ENCODE measurements around the gene BABAM2.

BABAM2 gene

DNA sequence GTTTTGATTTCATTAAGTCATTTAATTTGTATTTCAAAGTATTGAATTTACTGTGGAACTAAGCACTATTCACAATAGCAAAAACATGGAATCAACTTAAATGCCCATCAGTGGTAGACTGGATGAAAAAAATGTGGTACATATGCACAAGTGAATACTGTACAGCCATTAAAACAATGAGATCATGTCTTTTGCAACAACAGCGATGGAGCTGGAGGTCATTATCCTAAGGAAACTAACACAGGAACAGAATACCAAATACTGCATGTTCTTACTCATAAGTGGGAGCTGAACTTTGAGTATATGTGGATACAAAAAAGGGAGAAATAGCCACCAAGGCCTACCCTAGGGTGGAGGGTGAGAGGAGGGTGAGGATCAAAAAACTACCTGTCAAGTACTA lies 164.4 kb downstream of the BABAM2 start:
- no peak for DNase-seq
- intact Hi-C loops (cut with DNase I): no loop called here

GRCh38 chr2:28055325-28055970 lies 164.9 kb downstream of the BABAM2 start:
- intact Hi-C loops (cut with DNase I): no loop called here
- no peak for DNase-seq

- intact Hi-C loops (cut with DNase I): no loop called here
- DNase-seq: no peak
These were observed 168.3 kb downstream of the BABAM2 start for GRCh38 chr2:28058791-28059190.

GRCh38 chr2:28062867-28063266 lies 172.3 kb downstream of the BABAM2 start:
- no peak for DNase-seq
- intact Hi-C loops (cut with DNase I): no loop called here

GRCh38 chr2:28063492-28063962 lies 173.0 kb downstream of the BABAM2 start:
- DNase-seq: no peak
- intact Hi-C loops (cut with DNase I): no loop called here

DNA sequence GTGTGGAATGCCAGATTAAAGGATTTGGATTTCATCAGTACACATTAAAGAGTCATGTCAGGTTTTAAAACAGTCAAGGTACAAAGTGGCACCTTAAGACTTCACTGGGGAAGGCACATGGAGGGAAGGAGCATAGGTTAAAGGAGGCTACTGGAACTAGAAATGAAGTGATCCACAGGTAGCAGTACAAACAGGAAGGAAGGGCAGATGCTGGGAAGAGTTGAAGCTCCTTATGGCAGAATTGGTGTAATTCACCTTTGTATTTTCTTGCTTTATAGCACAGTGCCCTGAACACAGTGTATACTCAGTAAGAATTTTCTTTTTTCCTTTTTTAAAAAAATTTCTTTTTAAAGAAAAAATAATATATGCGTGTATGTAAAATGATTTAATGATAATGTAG lies 177.1 kb downstream of the BABAM2 start:
- no peak for DNase-seq
- intact Hi-C loops (cut with DNase I): no loop called here

- intact Hi-C loops (cut with DNase I): no loop called here
- DNase-seq: no peak
These were observed 177.6 kb downstream of the BABAM2 start for GRCh38 chr2:28068088-28068487.

DNA sequence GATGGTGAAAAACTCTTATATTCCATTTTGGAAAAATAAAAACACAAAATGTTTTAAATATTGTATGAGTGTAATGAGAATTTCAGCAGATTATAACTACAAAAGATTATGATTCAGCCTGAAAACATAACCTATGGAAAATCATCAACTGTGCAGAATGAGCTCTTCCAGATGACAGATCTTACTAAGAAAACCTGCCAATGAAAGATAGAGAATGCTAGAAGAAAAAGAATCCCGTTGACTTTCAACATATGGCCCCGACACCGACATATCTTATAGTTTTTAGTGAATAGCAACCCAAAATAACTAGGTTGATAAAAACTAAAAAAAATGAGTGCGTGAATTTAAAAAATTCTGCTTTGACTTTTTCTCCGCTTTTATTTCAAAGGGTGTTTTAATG lies 178.0 kb downstream of the BABAM2 start:
- intact Hi-C loops (cut with DNase I): no loop called here
- no peak for DNase-seq

GRCh38 chr2:28071221-28071620 lies 180.7 kb downstream of the BABAM2 start:
- DNase-seq: no peak
- intact Hi-C loops (cut with DNase I): no loop called here

DNA sequence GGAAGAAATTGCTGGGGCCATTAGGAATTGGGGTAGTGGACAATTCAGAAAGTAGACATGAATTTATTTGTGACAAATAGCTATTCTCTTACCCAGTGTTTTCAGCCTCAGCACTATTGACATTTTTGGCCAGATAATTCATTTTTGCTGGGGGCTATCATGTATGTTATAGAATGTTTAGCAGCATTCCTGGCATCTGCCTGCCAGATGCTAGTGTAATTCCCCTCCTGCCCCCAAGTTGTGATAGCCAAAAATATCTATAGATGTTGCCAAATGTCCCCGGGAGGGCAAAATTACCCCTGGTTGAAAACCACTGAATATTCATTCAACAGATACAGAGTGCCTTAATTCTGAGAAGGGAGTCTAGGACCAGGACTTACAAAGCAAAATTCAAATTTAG lies 183.6 kb downstream of the BABAM2 start:
- intact Hi-C loops (cut with DNase I): no loop called here
- no peak for DNase-seq

DNA sequence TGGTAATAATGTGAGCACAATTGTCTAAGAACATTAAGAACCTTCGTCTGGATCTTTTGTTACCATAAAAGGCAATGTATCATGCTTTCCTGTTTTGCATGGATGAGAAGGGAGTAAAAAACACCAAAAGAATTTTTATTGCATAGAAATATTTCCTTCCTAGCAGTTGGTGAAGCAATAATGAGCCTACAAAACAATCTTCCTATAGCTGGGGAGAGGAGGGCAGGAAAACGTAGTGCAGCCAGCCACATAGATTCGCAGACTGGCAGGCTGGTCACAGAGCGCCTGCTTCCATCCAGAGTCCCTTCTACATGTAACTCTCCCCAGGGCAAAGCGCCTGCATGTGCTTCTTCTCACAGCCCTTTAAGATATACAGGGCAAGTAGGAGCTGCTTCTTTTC lies 190.4 kb downstream of the BABAM2 start:
- DNase-seq: peak in 4 of 10 donors; percentile 5 to 64 (median 36)

DNA sequence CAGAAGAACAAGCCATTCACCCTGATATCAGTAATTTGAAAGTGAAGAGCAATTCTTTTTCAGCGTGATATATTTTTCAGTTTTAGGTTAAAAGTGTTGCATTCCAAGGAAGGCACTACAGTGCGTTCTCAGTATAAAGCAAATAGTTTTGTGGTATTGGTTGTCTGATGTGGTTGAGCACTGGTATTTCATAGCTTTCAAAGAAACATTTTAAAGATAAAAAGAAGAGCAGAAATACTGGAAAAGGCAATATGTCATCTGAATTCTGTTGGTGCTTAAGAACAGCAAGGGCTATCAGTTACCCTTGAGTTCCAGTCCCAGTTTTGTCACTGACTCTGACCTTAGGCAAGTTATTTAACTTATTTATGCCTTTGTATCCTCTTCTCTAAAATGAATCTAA lies 191.6 kb downstream of the BABAM2 start:
- intact Hi-C loops (cut with DNase I): no loop called here

More for the DNA sequence above, 190.4 kb downstream of the BABAM2 start:
- intact Hi-C loops (cut with DNase I): no loop called here

DNA sequence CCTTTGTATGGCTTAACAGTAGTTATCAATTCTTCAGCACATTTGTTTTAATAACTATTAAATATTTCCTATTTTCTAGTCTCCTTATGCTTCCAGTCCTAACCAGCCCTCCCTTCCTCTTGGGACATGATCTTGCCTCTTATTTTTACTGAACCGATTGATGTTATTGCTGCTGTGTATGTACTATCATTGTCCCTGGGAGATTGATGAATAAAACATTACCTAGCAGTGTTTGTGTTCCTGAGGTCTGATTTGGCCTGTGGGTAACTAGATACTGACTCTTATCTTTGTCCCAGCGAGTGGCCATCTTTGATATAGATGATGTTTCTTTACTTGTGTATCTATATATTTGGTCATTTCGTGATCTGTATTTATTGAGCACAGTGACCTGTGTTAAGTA lies 192.9 kb downstream of the BABAM2 start:
- intact Hi-C loops (cut with DNase I): no loop called here
- no peak for DNase-seq

More for the DNA sequence above, 191.6 kb downstream of the BABAM2 start:
- no peak for DNase-seq

DNA sequence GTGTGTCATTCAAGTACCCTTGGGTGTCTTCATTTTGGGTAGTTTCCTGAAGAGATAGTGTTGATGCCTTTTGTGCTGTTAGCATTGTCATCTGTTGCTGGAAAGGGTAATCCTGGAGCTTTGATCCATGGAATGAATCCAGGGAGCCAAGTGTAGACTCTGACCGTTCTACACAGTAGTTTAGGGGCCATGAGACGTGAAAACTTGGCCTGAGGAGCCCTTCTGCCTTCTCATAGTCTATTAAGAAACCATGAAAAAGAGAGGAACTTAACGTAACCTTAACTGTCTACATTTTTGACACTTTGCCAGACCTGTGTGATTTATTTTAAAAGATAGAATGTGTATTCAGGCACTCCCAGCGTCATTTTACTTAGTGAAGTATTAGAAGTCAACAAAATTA lies 194.0 kb downstream of the BABAM2 start:
- no peak for DNase-seq
- intact Hi-C loops (cut with DNase I): no loop called here

DNA sequence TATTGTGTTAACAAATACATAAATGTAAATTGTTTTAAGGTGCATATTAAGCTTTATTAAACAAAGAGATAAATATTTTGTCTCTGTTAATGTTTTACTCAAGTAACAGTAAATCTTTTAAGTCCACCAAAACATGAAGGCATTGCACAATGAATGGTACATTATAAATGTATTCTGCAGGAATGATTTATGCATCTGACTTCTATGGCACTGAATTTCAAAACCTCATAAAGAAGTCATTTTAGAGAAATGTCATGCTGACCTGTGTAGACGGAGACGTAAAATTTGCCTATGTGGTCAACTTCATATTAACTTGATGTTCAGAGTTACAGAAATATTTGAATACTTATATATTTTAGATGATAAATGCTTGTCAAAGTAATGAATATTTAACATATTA lies 194.7 kb downstream of the BABAM2 start:
- no peak for DNase-seq
- intact Hi-C loops (cut with DNase I): no loop called here

GRCh38 chr2:28086611-28087010 lies 196.1 kb downstream of the BABAM2 start:
- DNase-seq: no peak
- intact Hi-C loops (cut with DNase I): no loop called here

- intact Hi-C loops (cut with DNase I): no loop called here
These were observed 198.4 kb downstream of the BABAM2 start for GRCh38 chr2:28088970-28089369.

DNA sequence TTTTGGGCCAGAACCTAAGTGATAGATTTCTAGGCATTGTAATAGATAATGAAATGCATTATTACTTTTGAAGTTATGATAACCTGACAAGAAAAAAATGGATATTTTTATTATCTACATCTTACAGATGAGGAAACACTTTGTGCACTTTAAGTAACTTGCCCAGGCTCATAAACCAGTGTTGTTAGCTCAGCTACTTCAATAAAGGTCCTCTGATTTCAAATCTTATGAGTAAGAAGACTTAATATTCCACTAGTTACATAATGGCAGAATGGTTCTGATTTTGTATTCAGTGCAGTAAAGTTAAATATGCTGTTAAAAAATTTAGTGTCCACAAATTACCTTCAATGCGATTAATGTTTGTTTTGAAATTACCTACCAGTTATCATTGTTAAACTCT lies 199.0 kb downstream of the BABAM2 start:
- DNase-seq: no peak
- intact Hi-C loops (cut with DNase I): no loop called here

More at GRCh38 chr2:28088970-28089369, 198.4 kb downstream of the BABAM2 start:
- DNase-seq: no peak

- DNase-seq: no peak
- intact Hi-C loops (cut with DNase I): no loop called here
These were observed 202.8 kb downstream of the BABAM2 start for GRCh38 chr2:28093308-28093707.

GRCh38 chr2:28093768-28094167 lies 203.2 kb downstream of the BABAM2 start:
- DNase-seq: no peak
- intact Hi-C loops (cut with DNase I): no loop called here

- DNase-seq: no peak
- intact Hi-C loops (cut with DNase I): no loop called here
These were observed 204.2 kb downstream of the BABAM2 start for GRCh38 chr2:28094739-28095138.

DNA sequence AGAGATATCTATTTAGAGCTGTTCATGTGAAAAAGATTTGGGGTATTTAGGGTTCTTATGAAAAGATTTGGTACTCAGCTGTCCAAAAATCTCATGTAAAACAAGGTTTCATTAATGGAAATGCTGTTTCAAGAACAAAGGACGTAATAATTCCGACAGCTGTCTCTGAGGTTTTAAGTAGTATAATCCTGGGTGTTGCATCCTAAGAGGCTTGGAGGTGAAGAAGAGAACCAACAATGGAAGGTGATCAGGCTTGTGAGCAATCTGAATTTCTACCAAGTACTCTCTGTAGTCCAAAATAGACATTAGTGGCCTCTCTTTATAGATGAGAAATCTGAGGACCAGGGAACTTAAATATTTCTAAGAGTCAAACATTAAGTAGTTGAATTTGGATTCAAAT lies 205.1 kb downstream of the BABAM2 start:
- intact Hi-C loops (cut with DNase I): no loop called here

DNA sequence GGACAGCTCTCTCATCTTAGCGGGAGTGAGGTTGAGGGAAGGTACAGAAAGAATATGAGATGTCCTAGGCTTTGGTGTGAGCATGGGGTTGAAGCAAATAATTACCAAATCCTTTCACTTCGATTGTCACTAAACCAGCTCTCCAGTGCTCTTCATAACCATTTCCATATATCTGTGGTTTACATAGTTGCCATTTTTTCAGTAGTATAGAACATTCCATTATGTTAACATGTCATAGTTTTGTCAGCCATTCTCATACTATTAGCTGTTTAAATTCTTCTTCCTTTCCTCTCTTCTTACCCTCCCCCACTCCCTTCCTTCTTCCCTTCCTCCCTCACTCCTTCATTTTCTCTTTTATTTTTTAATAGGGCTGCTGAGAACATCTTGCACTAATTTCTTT lies 205.9 kb downstream of the BABAM2 start:
- intact Hi-C loops (cut with DNase I): no loop called here
- DNase-seq: no peak

More for the DNA sequence above, 205.1 kb downstream of the BABAM2 start:
- DNase-seq: no peak
